Neural cell (in vitro differentiated cells): ENCODE data around the gene FCAMR.

Experiments
- CTCF ChIP-seq: fragments of 450-650 bp; IDR thresholded peaks from 2 replicates; pipeline ENCODE4 v1.5.1; 2014; ENCODE audit warnings: antibody characterized with exemption, mild to moderate bottlenecking, moderate library complexity; ENCODE audit not compliant: poor library complexity, severe bottlenecking
- EP300 ChIP-seq: fragments of 450-650 bp; conservative IDR thresholded peaks from 2 replicates; pipeline ENCODE4 v1.6.1; 2014; ENCODE audit warnings: antibody characterized with exemption, mild to moderate bottlenecking, moderate library complexity; ENCODE audit not compliant: poor library complexity, severe bottlenecking
- EZH2 ChIP-seq: fragments of 200-600, 300-800 bp; shearing (Covaris generic), sonication (generic); IDR thresholded peaks from 2 replicates; pipeline ENCODE4 v1.6.1; 2014; ENCODE audit warnings: antibody characterized with exemption, low read length, borderline replicate concordance, mild to moderate bottlenecking; ENCODE audit not compliant: insufficient read depth, poor library complexity, severe bottlenecking
- POLR2AphosphoS5 ChIP-seq: IDR thresholded peaks from 2 replicates; pipeline ENCODE4 v1.6.1; 2012
- REST ChIP-seq: IDR thresholded peaks from 2 replicates; pipeline ENCODE4 v1.6.1; 2012; ENCODE audit warnings: borderline replicate concordance
- SMC3 ChIP-seq: fragments of 450-650 bp; conservative IDR thresholded peaks from 2 replicates; pipeline ENCODE4 v1.6.1; 2014; ENCODE audit warnings: antibody characterized with exemption, mild to moderate bottlenecking, moderate library complexity; ENCODE audit not compliant: poor library complexity
- TAF1 ChIP-seq: IDR thresholded peaks from 2 replicates; pipeline ENCODE4 v1.6.1; 2012; ENCODE audit warnings: low read depth

GRCh38 chr1:206953626-206954025 is 16.6 kb downstream of the FCAMR start:
- TF ChIP-seq TAF1 (no peak), CTCF (no peak), SMC3 (no peak), EP300 (no peak), REST (no peak), POLR2AphosphoS5 (no peak), EZH2 (no peak)
